NCI-H345 treated with DMSO at 0.1 percent for 48 hours (cell line): ENCODE data around the gene MNX1.

Source experiments
- DNase-seq: peaks from one replicate; lab custom pipeline; 2025; ENCODE audit not compliant: unreplicated experiment; lab: John Stamatoyannopoulos, UW

Gene MNX1

GRCh38 chr7:157003756-157004520 lies 6.5 kb downstream of the MNX1 start:
- no peak for DNase-seq

- no peak for DNase-seq
Measured at GRCh38 chr7:157003445-157003755, 7.1 kb downstream of the MNX1 start.

DNA sequence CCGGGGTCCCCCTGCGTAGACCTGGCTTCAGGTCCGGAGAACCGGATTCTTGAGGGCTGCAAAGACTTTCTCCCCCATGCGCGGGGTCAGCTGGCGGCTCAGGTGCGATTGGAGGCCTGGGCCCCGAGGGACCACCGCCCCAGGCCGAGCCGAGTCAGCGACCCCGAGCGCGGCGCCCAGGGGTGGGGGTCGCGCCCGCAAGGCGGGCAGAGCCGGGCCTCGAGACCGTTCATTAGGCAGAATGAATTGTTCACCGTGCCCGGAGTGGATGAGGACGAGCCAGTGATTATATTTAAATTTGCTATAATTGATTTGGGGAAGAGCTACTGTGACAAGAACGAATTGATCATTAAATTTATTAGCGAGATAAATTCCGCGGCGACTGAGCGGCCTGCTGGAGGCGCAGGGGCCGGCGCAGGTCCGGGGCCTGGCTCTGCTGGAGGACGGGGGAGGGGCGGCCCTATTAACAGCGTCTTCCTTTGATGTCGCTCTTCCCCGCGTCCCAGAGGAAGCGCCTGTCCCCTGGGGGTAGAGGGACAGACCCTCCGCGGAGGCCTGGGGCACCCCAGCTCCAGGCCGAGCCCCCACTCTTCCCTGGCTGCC lies 7.5 kb downstream of the MNX1 start:
- DNase-seq = no peak

DNA sequence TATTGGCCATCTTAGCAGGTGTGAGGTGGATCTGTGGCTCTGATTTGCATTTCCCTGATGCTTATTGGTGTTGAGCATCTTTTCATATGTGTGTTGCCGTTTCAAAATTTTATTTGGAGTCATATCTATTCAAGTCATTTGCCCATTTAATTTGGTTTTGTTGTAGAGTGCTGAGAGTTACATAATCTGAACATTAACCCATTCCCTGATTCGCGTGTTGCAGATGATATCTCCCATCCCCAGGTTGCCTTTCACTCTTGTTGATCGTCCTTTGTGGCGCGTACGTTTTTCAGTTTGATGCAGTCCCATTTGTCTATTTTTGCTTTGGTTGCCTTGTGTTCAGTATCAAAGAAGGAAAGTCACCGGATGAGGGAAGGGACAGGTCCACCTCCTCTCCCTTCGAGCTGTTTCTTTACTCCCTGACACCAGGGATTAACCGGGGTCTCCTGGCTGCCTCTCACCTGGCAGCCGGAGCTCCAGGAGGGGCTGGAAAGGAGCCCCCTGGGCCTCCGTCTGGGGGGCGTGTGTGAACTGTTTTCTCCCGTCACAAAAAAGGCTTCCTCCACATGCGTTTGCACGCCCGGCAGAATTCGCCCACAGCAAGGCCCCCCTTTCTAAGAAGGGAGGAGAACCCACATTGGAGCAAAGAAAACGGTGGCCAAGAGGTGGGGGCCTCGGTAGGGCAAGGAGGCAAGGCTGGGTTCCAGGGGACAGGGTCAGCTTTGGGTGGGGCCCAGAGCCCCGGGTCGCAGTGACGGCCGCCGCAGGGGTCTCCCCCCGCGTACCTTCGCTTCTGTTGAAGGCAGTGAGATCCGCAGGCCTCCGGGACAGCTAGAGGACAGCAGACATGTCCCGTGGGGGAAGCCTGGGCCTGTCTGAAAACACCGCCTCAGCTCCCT lies 8.3 kb downstream of the MNX1 start:
- DNase-seq = no peak

GRCh38 chr7:157000741-157001653 lies 9.5 kb downstream of the MNX1 start:
- no peak for DNase-seq

DNA sequence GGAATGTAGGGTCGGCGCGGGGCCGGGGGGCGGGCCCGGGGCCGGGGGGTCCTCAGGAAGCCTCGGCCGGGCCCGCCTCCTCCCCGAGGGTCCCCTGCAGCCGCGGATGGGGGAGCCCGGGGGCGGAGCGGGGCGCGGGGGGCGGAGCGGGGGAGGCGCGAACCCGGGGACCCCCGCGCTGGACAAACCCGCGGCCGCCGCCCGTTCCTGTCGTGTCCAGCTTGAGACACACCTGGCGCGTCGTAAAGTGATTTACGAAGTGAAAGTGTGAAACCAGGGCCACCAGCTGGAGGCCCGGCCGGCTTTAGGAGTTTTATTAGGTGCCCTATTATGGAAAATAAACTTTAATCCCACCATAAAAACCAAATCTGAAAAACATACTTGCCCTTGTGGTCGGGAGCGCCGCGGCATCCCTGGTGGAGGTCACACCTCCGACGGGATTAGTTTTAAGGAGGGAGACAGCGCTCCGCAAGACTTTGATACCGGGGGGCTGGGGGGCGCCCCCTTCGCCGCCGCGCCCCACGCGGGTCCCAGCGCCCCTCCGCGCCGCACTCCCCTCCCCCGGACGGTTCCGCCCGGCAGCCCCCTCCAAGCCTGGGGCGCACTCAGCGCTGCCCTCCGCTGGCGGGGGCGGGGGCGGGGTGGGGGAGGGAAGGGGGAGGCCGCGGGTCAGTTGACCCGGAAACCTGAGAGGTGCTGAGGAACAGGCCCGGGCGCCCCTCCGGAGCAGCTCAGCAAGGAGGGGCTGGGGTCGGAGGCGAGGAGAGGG lies 10.3 kb downstream of the MNX1 start:
- DNase-seq = no peak

DNA sequence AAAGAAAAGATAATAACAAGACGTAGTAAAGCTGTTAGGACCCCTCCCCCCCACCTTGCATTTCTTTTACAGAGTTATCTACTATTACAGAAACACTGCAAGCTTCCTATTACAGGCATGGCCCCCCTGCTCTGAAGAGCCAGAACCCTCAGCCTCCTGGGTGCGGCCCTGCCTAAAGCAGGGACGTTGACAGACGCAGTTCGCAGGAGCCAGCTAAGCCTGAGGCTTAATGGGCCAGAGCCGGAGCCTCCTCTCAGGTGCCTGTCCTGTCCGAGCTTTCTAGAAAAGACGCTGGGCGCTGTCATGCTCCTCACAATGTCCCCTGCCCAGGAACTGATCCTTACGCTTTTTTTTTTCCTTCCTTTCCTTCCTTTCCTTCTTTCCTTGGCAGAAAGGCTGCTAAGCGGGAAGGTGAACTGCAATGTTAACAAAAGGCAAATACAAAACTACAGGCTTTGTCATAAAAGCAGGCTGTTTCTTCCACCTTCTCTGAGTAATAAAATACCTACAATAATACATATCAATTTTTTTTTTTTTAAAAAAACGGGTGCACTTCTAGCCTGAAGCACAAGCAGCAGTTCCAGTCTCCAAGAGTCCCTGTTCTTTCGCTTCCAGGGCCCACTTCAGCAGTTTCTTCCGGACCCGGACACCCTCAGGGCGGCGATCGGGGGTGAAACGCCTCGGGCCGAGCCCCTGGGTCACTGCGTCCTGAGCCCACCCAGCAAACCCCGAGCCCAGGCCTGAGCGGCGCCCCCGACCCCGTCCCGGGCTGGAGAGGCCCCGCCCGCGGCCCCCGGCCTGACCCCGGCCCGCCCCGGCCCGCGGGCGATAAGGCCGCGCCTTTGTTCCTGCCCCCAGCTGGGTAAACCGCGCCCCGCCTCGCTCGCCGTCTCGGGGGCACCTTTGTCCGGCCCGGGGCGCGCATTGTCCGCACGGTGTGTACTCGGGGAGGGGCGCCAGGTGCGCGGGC lies 11.2 kb downstream of the MNX1 start:
- DNase-seq = no peak

DNA sequence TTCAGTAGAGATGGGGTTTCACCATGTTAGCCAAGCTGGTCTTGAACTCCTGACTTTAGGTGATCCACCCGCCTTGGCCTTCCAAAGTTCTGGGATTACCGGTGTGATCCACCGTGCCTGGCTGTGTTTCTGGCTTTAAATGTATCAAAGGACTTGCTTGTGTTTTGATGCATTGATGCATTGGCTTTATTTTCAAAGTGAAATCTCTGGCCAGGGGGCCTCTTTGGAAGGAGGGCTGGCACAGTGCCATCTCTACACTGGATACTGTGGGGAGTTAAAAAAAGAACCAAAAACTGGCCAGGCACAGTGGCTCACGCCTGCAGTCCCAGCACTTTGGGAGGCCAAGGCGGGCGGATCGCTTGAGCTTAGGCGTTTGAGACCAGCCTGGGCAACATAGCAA lies 16.0 kb downstream of the MNX1 start:
- no peak for DNase-seq

DNA sequence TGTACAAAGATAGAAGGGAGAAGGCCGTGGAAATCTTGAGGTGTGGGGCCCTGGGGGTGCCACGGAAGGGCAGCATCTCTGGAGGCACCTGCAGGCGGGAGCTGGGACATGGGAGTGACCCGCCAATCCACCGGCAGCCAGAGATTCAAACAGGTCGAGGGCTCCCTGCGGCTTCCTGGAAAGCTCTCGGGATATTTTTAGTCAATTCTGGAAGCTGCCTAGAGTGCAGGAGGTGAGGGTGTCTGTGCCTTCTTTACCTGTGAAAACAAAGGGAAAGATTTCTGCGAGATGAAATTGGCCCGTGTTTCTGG lies 16.6 kb downstream of the MNX1 start:
- DNase-seq = no peak

DNA sequence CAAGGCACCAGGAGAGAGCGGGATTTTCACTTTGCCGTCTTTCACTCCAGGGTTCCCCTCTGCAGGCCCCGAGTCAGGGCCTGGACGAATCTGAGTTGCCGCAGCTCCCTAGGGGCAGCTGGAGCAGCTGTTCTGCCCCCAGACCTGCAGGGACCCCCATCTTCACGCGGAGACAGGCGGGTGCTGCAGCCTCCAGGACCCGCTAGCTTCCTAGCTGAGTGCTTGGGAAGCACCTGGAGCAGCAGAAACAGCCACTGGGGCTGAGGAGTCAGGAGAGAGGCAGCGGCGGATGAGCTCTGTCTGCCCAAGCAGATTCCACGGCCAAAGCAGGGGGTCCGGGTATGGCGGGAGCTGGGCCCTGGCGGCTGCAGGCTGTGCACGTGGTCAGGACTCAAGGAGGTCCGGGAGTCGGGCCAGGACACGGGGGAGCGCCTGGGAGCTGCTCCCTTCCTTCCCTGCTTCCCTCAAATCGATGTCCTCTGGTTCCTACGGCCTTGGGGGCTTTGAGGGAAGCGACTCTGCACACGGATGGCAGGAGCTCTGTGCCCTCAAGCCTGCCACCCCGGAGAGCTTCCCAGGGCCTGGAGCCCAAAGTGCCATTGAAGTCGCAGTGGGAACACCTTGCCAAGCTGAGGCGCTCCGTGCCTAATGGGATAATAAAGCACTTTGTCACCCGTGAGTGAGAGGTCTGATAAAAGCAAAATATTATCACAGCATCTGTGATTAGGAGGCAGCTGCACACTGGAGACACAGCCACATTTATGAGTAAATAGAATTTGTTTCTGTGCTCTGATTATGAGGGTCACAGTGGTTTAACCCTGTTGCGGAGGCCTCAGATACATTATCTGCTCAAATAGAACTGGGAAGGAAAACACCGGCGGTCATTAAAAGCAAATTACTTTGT lies 17.2 kb downstream of the MNX1 start:
- DNase-seq = no peak

DNA sequence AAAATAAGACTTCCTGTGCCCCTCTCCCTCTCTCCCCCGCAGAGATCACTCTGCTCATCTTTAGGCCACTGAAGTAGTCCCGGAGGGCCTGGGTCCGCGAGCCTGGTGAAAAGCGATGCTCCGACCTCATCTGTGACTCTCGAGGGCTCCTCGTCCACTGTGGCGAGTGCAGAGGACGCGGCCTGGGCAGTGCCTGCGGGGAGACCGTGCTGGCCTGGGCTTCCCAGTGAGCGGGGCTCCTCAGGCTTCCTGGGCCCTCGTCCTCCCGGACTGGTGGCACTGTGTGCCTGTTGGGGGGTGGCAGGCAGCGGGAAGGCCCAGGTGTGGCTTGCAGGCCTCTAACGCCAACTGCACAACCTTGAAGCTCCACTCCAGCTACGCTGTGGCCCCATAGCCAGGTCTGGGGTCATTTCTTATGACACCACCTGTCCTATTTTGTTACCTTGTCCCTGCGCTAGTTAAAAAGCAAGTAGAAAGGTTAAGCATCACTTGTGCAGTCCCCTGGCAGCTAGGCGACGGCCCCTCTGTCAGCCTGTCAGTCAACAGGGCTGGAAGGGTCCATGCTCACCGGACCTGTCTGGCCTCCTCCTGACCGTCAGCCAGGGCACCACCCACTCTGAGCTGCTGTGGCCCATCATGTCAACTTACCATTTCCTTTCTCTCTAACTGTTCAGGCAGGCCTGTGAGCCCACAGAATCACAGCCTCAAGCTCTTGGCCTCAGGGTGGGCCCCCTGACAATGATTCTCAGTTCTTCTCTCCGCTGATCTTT lies 20.5 kb downstream of the MNX1 start:
- DNase-seq = no peak

GRCh38 chr7:156988343-156989185 lies 21.9 kb downstream of the MNX1 start:
- no peak for DNase-seq

- DNase-seq = no peak
Measured at GRCh38 chr7:156986378-156986777, 24.1 kb downstream of the MNX1 start.

GRCh38 chr7:156985101-156985992 lies 25.1 kb downstream of the MNX1 start:
- DNase-seq = no peak

DNA sequence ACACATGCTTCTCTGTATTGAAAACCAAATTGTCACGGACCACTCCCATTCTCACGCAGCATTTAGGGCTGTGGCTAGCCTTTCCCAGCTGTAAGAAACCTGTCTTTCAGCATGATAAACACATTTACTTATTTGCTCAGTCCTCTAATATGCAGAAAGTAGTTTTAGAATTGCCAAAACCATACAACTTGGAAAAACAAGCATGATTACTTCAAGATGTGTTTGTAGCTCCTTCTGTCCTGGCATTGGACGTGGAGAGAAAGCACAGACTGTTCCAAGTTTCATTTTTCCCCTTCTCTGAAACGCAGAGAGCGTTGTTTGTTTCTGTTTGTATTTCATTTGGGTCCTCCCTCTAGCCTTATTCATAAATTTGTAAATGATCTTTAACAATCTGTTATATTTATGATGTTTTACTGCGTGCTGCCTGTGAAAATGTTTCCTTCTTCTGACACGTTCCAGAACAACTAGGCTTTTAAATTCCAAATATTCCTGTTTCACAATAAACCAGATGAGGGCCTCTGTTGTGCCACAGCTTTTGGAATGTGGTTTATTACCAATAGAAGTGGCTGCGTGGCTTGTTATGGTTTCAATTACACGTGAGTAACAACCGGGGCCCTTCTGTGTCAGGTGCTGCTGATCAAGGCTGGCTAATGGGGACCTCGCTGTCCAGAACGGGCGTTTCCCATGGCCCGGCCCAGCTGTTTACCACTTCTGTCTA lies 26.1 kb downstream of the MNX1 start:
- DNase-seq = no peak
